ENCODE data around the gene GINS3. TPM values are rescaled to one million over a fixed set of nuclear protein-coding genes. Genes with fewer than 3 reads are reported as not detected.

GINS3 gene
- total RNA-seq, 1 experiment from 2014 or later: 16.4 TPM

DNA sequence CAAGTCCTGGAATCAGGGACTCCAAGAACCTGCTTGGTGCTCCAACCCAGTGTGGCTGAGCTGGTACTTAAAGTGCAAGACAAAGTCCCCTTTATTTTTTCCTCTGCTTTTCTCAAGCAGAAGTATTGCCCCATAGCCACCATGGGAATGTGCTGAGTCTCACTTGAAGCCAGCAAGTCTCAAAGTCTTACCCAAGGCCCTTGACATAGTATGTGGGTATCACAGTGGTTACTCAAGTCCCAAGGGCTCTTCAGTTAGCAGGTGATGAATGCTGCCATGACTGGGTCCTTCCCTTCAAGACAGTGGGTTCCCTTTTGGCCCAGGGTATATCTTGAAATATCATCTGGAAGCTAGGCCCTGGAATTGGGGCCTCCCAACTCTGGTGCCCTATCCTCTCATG, 30.5 kb upstream of the GINS3 start:
- H4K5ac ChIP-seq (ENCODE audit: insufficient read length, low read depth, low read length): no peak overlapping the region
- H3K79me1 ChIP-seq (ENCODE audit: insufficient read depth, low read depth, low read length, poor library complexity, severe bottlenecking): no peaks in the 10 kb centered on the region
- H3K9me3 ChIP-seq (ENCODE audit: control insufficient read depth, low read depth, low read length): no peaks in the 10 kb centered on the region
- no peaks in the 10 kb centered on the region for H4K20me1 ChIP-seq (ENCODE audit: control insufficient read depth, insufficient read depth, insufficient read length)
- H3T11ph ChIP-seq (ENCODE audit: low read length): no peak overlapping the region
- no peaks in the 10 kb centered on the region for H3K27me3 ChIP-seq (ENCODE audit: insufficient read depth, low read length)
- no peak overlapping the region for H3K23ac ChIP-seq (ENCODE audit: insufficient read length, low read depth, low read length)
- no peaks in the 10 kb centered on the region for H3K4me1 ChIP-seq (ENCODE audit: insufficient read depth, low read length)
- H3K18ac ChIP-seq (ENCODE audit: insufficient read length, low read depth, low read length): no peak overlapping the region
- H3K9ac ChIP-seq (ENCODE audit: extremely low read depth, insufficient read length, low read length): no peak overlapping the region
- no peak overlapping the region for H3K27ac ChIP-seq (ENCODE audit: insufficient read length, low read depth, low read length)
- no peak overlapping the region for H2BK120ac ChIP-seq (ENCODE audit: low read depth, low read length, poor library complexity, severe bottlenecking)
- no peak overlapping the region for H2BK20ac ChIP-seq (ENCODE audit: low read depth, low read length, poor library complexity, severe bottlenecking)
- H2AK5ac ChIP-seq (ENCODE audit: insufficient read length, low read length): no peak overlapping the region
- H2BK12ac ChIP-seq (ENCODE audit: insufficient read length, low read depth, low read length): no peak overlapping the region
- H2BK5ac ChIP-seq (ENCODE audit: insufficient read length, low read length): no peak overlapping the region
- H3K27me3 Mint-ChIP-seq (ENCODE audit: low read depth): peaks cover 68% of the 10 kb centered on the region
- peaks cover 23 to 24% of the 10 kb centered on the region in 2 experiments for H3K9me3 Mint-ChIP-seq
- H4K8ac ChIP-seq (replicated peaks; ENCODE audit: insufficient read length, low read depth, low read length): no peak overlapping the region
- no peak overlapping the region for H3K14ac ChIP-seq (ENCODE audit: insufficient read depth, low read length)
- H3K56ac ChIP-seq (ENCODE audit: insufficient read length, low read depth, low read length): no peak overlapping the region
- H3K27ac Mint-ChIP-seq: no peak overlapping the region
- H3K23me2 ChIP-seq (ENCODE audit: insufficient read length, low read depth, low read length, poor library complexity, severe bottlenecking): no peaks in the 10 kb centered on the region
- H2AFZ ChIP-seq (ENCODE audit: low read length): no peak overlapping the region
- H3K4me1 Mint-ChIP-seq: no peaks in the 10 kb centered on the region
- peaks cover 0 to 8% (median 2%) of the 10 kb centered on the region in 3 experiments; a peak in 2 of 7 replicates for H3K36me3 Mint-ChIP-seq (ENCODE audit: insufficient read depth in 1 of 3, low read depth in 3 of 3)
- H3K4ac ChIP-seq (ENCODE audit: low read depth, low read length): no peak overlapping the region
- H3K4me2 ChIP-seq (ENCODE audit: insufficient read depth, insufficient read length, low read length): no peak overlapping the region
- no peaks in the 10 kb centered on the region for H3K79me2 ChIP-seq (ENCODE audit: insufficient read depth, low read length)
- TF ChIP-seq, protein P1, sequence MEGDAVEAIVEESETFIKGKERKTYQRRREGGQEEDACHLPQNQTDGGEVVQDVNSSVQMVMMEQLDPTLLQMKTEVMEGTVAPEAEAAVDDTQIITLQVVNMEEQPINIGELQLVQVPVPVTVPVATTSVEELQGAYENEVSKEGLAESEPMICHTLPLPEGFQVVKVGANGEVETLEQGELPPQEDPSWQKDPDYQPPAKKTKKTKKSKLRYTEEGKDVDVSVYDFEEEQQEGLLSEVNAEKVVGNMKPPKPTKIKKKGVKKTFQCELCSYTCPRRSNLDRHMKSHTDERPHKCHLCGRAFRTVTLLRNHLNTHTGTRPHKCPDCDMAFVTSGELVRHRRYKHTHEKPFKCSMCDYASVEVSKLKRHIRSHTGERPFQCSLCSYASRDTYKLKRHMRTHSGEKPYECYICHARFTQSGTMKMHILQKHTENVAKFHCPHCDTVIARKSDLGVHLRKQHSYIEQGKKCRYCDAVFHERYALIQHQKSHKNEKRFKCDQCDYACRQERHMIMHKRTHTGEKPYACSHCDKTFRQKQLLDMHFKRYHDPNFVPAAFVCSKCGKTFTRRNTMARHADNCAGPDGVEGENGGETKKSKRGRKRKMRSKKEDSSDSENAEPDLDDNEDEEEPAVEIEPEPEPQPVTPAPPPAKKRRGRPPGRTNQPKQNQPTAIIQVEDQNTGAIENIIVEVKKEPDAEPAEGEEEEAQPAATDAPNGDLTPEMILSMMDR (conservative IDR thresholded peaks at IDR 0.05): no peak
- no peak for DNase-seq
- H4K91ac ChIP-seq (ENCODE audit: insufficient read length, low read depth, low read length): no peak overlapping the region
- H2BK15ac ChIP-seq (ENCODE audit: low read depth, low read length): no peak overlapping the region
- H3K4me3 Mint-ChIP-seq: no peak overlapping the region
